K562 (cell line): ENCODE results near the gene RAB11FIP2. TPM values are rescaled to one million over a fixed set of nuclear protein-coding genes. Genes with fewer than 3 reads are reported as not detected.

ENCODE experiments used
- ATAC-seq: fragments of 200-7000 bp; cut with Tn5 transposase; 3 replicates; pipeline ENCODE4 v1.9.1; 2020; ENCODE audit warnings: moderate library complexity
- BruUV-seq: library from RNA; stranded (reverse); fragments of 400-500 nt; replicated peaks from 2 replicates; lab custom pipeline; 2021; lab: Mats Ljungman, UMichigan
- CTCF ChIA-PET: fragments of 300-600 bp; formaldehyde crosslinking; extraction: SDS; loops from one replicate; lab custom pipeline; 2021; ENCODE audit warnings: low intra/inter-chr PET ratio; lab: Yijun Ruan, JAX
- POLR2A ChIA-PET: fragments of 300-600, 350-650 bp; sonication (Branson Sonifier 250); formaldehyde crosslinking; extraction: SDS; loops from one replicate; lab custom pipeline; 2021; ENCODE audit warnings: antibody characterized with exemption, inconsistent platforms; lab: Yijun Ruan, JAX
- DNase-seq, 4 experiments: peaks; one replicate each; pipeline versions ENCODE4 v3.0.0 to v3.0.0-alpha.2; 2011 to 2018; ENCODE audit warnings: low spot score in 3 of 4, mixed read lengths in 3 of 4; ENCODE audit errors: extremely low read depth in 1 of 4
- FAIRE-seq: peaks from 2 replicates; lab custom pipeline; 2011; peaks lifted over from hg19 to GRCh38; lab: Jason Lieb, UNC
- H2AFZ ChIP-seq: 2 replicates; pipeline ENCODE4 v1.6.0; 2011; ENCODE audit warnings: low read depth, low read length, control low read depth, inconsistent platforms
- H3K27ac ChIP-seq: fragments of 200-600 bp; 3 replicates; pipeline ENCODE4 v1.8.0; 2011; ENCODE audit warnings: low read depth, mild to moderate bottlenecking, control low read depth, inconsistent platforms, low read length, moderate library complexity, mixed read lengths; ENCODE audit errors: extremely low read depth
- H3K27me3 ChIP-seq, 2 experiments: fragments of 300-600 bp in 1 of 2; 2 replicates in 1 of 2; 3 replicates in 1 of 2; pipeline versions ENCODE4 v1.6.0 to v1.8.0; 2011; ENCODE audit warnings: inconsistent platforms in 2 of 2, low read length in 2 of 2, mild to moderate bottlenecking in 1 of 2, mixed read lengths in 1 of 2, moderate library complexity in 1 of 2; ENCODE audit not compliant: control insufficient read depth in 2 of 2, insufficient read depth in 2 of 2
- H3K36me3 ChIP-seq: fragments of 300-600 bp; 3 replicates; pipeline ENCODE4 v1.8.0; 2011; ENCODE audit warnings: mild to moderate bottlenecking, low read length, inconsistent platforms; ENCODE audit not compliant: control insufficient read depth, insufficient read depth
- H3K4me1 ChIP-seq, 2 experiments: fragments of 200-600 bp in 1 of 2; replicated peaks in 1 of 2; 2 replicates in 1 of 2; 3 replicates in 1 of 2; pipeline versions ENCODE4 v1.5.1 to v1.8.0; 2011; ENCODE audit warnings: inconsistent platforms in 2 of 2, low read length in 2 of 2, mild to moderate bottlenecking in 1 of 2, mixed read lengths in 1 of 2, moderate library complexity in 1 of 2; ENCODE audit not compliant: control insufficient read depth in 2 of 2, insufficient read depth in 2 of 2
- H3K4me2 ChIP-seq: 2 replicates; pipeline ENCODE4 v1.6.1; 2011; ENCODE audit warnings: low read length, control low read depth, inconsistent platforms, mixed read lengths; ENCODE audit not compliant: insufficient read depth
- H3K4me3 ChIP-seq: fragments of 200-600 bp; sonication (generic), shearing (Covaris generic); 2 replicates; pipeline ENCODE4 v1.5.1; 2016; ENCODE audit warnings: control low read depth, inconsistent platforms
- H3K79me2 ChIP-seq: fragments of 200-600 bp; 3 replicates; pipeline ENCODE4 v1.8.0; 2011; ENCODE audit warnings: low read length, inconsistent platforms; ENCODE audit not compliant: control insufficient read depth, insufficient read depth
- H3K9ac ChIP-seq, 2 experiments: 2 replicates each; pipeline versions ENCODE4 v1.6.0 to v1.6.1; 2011; ENCODE audit warnings: low read depth in 2 of 2, low read length in 2 of 2, control low read depth in 1 of 2, inconsistent platforms in 1 of 2, mild to moderate bottlenecking in 1 of 2, mixed read lengths in 1 of 2; ENCODE audit not compliant: insufficient read depth in 1 of 2
- H3K9me1 ChIP-seq: one replicate; pipeline ENCODE4 v1.6.0; 2011; ENCODE audit warnings: inconsistent platforms, mild to moderate bottlenecking, low read length, moderate library complexity; ENCODE audit not compliant: control insufficient read depth, insufficient read depth
- H3K9me3 ChIP-seq: replicated peaks from 2 replicates; pipeline ENCODE4 v1.5.1; 2011; ENCODE audit warnings: low read depth, low read length, inconsistent platforms; ENCODE audit not compliant: control insufficient read depth, insufficient read depth
- H4K20me1 ChIP-seq: replicated peaks from 2 replicates; pipeline ENCODE4 v1.6.1; 2011; ENCODE audit warnings: low read length, inconsistent platforms, mixed read lengths; ENCODE audit not compliant: control insufficient read depth, insufficient read depth
- AFF1 ChIP-seq, 2 experiments: fragments of 450-650 bp; IDR thresholded peaks; 2 replicates each; pipeline ENCODE4 v1.6.1; 2018; ENCODE audit warnings: mild to moderate bottlenecking in 2 of 2, low read depth in 1 of 2; ENCODE audit not compliant: partially characterized antibody in 2 of 2
- BCLAF1 ChIP-seq, 2 experiments: fragments of 450-650 bp in 1 of 2; IDR thresholded peaks; 2 replicates each; pipeline ENCODE4 v1.6.1; 2011 to 2017; ENCODE audit warnings: low read depth in 2 of 2, antibody characterized with exemption in 1 of 2, borderline replicate concordance in 1 of 2, low read length in 1 of 2, mild to moderate bottlenecking in 1 of 2, mixed read lengths in 1 of 2; ENCODE audit not compliant: control insufficient read depth in 1 of 2
- ETV6 ChIP-seq, 3 experiments: fragments of 150-350 bp in 1 of 3; sonication (generic) in 1 of 3; formaldehyde crosslinking in 1 of 3; IDR thresholded peaks; 2 replicates each; pipeline versions ENCODE4 v1.6.1 to v1.8.0; 2014 to 2022; ENCODE audit warnings: borderline replicate concordance in 2 of 3, low read depth in 2 of 3, antibody characterized with exemption in 1 of 3, low read length in 1 of 3, mild to moderate bottlenecking in 1 of 3, missing genetic modification reagents in 1 of 3
- NR2C2 ChIP-seq, 2 experiments: fragments of 200-800 bp in 1 of 2; sonication (Bioruptor generic) in 1 of 2; sonication (generic) in 1 of 2; formaldehyde crosslinking in 1 of 2; IDR thresholded peaks; 2 replicates each; pipeline versions ENCODE4 v1.6.1 to v1.8.0; 2016 to 2022; ENCODE audit warnings: mild to moderate bottlenecking in 1 of 2, missing compliant biosample characterization in 1 of 2, missing genetic modification characterization in 1 of 2, missing genetic modification reagents in 1 of 2
- RUNX1 ChIP-seq: sonication (generic); IDR thresholded peaks from 2 replicates; pipeline ENCODE4 v1.6.1; 2016; ENCODE audit warnings: antibody characterized with exemption, low read depth
- ZNF239 ChIP-seq: fragments of 250-450 bp; sonication (Bioruptor Pico); IDR thresholded peaks from 2 replicates; pipeline ENCODE4 v1.4.0; 2020; ENCODE audit warnings: mild to moderate bottlenecking
- ZSCAN29 ChIP-seq: fragments of 450-650 bp; IDR thresholded peaks from 2 replicates; pipeline ENCODE4 v1.6.1; 2017
- WGBS: fragments of 100-300 bp; shearing (Covaris generic); methylation state at CpG from one replicate; pipeline ENCODE4 v1.1.6; 2016; ENCODE audit warnings: low coverage, mixed read lengths; ENCODE audit not compliant: insufficient coverage; ENCODE audit errors: missing lambda C conversion rate; 5-methylcytosine and 5-hydroxymethylcytosine counted together
- in situ Hi-C: fragments of 300-500 bp; cut with MboI; formaldehyde crosslinking; loops from 4 replicates; pipeline ENCODE4 v1.15.0; 2018; ENCODE audit warnings: inconsistent platforms, mixed read lengths
- intact Hi-C: fragments of 100-400 bp; cut with micrococcal nuclease; formaldehyde crosslinking; loops from 2 replicates; pipeline ENCODE4 v1.14.2; 2022
- polyA plus RNA-seq, 8 experiments: library from polyadenylated mRNA; depleted of rRNA in 4 of 8; stranded (reverse) in 5 of 8; unstranded in 3 of 8; fragments of >200 nt; fragmentation: Nextera tagmentation in 2 of 8; fragmentation: Illumina TruSeq in 1 of 8; extraction: Ambion mirVana in 2 of 8; extraction: Trizol in 1 of 8; gene quantifications; 2 replicates each; pipeline versions ENCODE4 v1.2.1 to v1.2.3, GENCODE V29; 2011 to 2014; ENCODE audit warnings: inconsistent platforms in 1 of 8, missing spikeins in 1 of 8
- total RNA-seq, 7 experiments: library from RNA; depleted of rRNA in 6 of 7; stranded (reverse); fragments of >200 nt in 6 of 7; fragmentation: Illumina TruSeq in 2 of 7; extraction: Trizol in 2 of 7; gene quantifications; 2 replicates each; pipeline versions ENCODE4 v1.2.1 to v1.2.3, GENCODE V29; 2011 to 2021; ENCODE audit warnings: low replicate concordance in 1 of 7

RAB11FIP2 gene
- total and polyA plus RNA-seq, 9 of the 15 experiments (the other 6 are each of a cell fraction or from before 2014, with no cell fraction given), result 3.0 to 10.6 (median 3.9) TPM

GRCh38 chr10:117965984-117966383 is 80.8 kb downstream of the RAB11FIP2 start:
- H3K9ac ChIP-seq, result no peak overlapping the region
- no peak overlapping the region for H2AFZ ChIP-seq
- no peak overlapping the region for H3K4me3 ChIP-seq
- FAIRE-seq, result no peak
- no peak for DNase-seq
- peaks cover 0 to 4% of the 10 kb centered on the region in 2 experiments; a peak in 1 of 5 replicates for H3K27me3 ChIP-seq
- ChIA-PET CTCF (no interaction called here), POLR2A (no interaction called here)
- peaks cover 0 to 4% of the 10 kb centered on the region in 2 experiments; a peak in 2 of 5 replicates for H3K4me1 ChIP-seq
- no TSS peak for BruUV-seq
- H3K36me3 ChIP-seq, result no peaks in the 10 kb centered on the region
- no peaks in the 10 kb centered on the region for H4K20me1 ChIP-seq
- H3K9me1 ChIP-seq, result no peaks in the 10 kb centered on the region
- no peak for TF ChIP-seq ETV6 (IDR thresholded peaks at IDR 0.05; ENCODE audit: borderline replicate concordance in 1 of 2, low read depth in 2 of 2, low read length in 1 of 2)
- TF ChIP-seq ETV6 (CRISPR knock-in tag; IDR thresholded peaks at IDR 0.05; ENCODE audit: borderline replicate concordance), result no peak
- TF ChIP-seq ZNF239, result peak; percentile 98
- TF ChIP-seq ZSCAN29, result no peak
- intact Hi-C loops, result no loop called here
- 0% methylated on average over 2 of the region's 2 CpGs for WGBS
- H3K27ac ChIP-seq, result no peak overlapping the region
- in situ Hi-C loops, result no loop called here
- no peaks in the 10 kb centered on the region; the same call in 1 of the 2 replicates for H3K9me3 ChIP-seq
- no peak overlapping the region for H3K4me2 ChIP-seq
- no peaks in the 10 kb centered on the region for H3K79me2 ChIP-seq
- no peak for ATAC-seq

GRCh38 chr10:117964536-117964935 is 82.2 kb downstream of the RAB11FIP2 start:
- Histone ChIP-seq H3K4me3 (no peak overlapping the region), H3K4me2 (no peak overlapping the region), H3K27me3 (peaks cover 0 to 4% of the 10 kb centered on the region in 2 experiments; a peak in 1 of 5 replicates), H3K9ac (no peak overlapping the region), H4K20me1 (no peaks in the 10 kb centered on the region), H3K79me2 (no peaks in the 10 kb centered on the region), H3K36me3 (no peaks in the 10 kb centered on the region), H3K9me1 (no peaks in the 10 kb centered on the region), H3K4me1 (peaks cover 0 to 4% of the 10 kb centered on the region in 2 experiments; a peak in 2 of 5 replicates), H2AFZ (no peak overlapping the region), H3K27ac (no peak overlapping the region), H3K9me3 (no peaks in the 10 kb centered on the region; the same call in 1 of the 2 replicates)
- no peak for DNase-seq
- BruUV-seq, result no TSS peak
- ChIA-PET POLR2A (no interaction called here), CTCF (no interaction called here)
- intact Hi-C loops, result no loop called here
- no peak for FAIRE-seq
- WGBS, result 2% methylated on average over 4 of the region's 4 CpGs
- in situ Hi-C loops, result no loop called here
- no peak for ATAC-seq
- TF ChIP-seq RUNX1 (no peak), AFF1 (IDR thresholded peaks at IDR 0.05; ENCODE audit: low read depth in 1 of 2, partially characterized antibody in 2 of 2) (no peak), BCLAF1 (IDR thresholded peaks at IDR 0.05; ENCODE audit: borderline replicate concordance in 1 of 2, control insufficient read depth in 1 of 2, low read depth in 2 of 2, low read length in 1 of 2) (no peak), NR2C2 (CRISPR knock-in tag; IDR thresholded peaks at IDR 0.05) (no peak), NR2C2 (tag; IDR thresholded peaks at IDR 0.05) (no peak)
